HG02970 (cell line): ENCODE results near the gene SYT7.

ENCODE experiments used
- ATAC-seq: cut with Tn5 transposase; IDR thresholded peaks from one replicate; pipeline ENCODE4 v1.9.1; 2021; ENCODE audit warnings: mild to moderate bottlenecking, moderate library complexity, moderate number of reproducible peaks; ENCODE audit not compliant: unreplicated experiment, low FRiP score

SYT7 gene

GRCh38 chr11:61540528-61540927 is 40.3 kb downstream of the SYT7 start:
- no peak for ATAC-seq

GRCh38 chr11:61539831-61540357 is 41.0 kb downstream of the SYT7 start:
- ATAC-seq, result no peak

DNA sequence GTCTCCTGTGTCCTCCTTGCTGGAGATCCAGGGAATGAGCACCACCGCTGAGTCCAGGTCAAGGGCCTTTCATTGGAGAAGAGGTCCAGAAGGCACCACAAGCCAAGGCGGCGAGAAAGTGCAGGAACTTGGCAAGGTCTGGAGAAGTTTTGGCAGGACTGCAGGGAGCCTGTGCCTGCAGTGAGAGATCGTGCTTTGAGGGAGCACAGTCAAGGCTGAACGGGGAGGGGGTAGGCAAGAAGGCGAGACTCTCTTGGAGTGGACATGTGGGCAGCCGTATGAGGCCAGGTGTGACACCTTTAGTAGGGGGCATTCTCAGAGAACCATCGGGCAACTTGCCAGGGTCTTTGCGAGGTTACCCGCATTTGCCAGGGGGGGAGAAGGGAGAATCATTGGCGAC is 41.9 kb downstream of the SYT7 start:
- ATAC-seq, result no peak

- ATAC-seq, result no peak
Observed at GRCh38 chr11:61538636-61538961, 42.3 kb downstream of the SYT7 start.

DNA sequence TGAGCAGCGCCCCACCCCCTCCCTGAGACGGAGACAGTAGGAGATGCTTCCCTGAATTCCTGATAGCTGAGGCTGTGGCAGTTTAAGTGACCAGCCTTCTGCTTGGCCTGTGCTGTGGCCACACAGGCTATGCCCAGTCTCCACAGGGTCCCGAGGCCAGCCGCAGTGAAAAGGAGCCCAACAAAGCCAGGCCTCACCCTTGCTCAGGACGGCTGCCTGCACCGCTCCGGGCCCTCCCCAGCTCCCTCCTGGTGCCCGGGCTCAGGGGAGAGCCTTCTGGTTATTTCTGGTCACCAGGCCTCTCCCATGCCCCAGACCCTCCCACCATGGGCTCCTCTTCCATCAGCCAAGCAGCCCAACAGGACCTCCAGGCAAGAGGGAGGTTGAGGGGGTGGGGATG is 43.5 kb downstream of the SYT7 start:
- no peak for ATAC-seq

DNA sequence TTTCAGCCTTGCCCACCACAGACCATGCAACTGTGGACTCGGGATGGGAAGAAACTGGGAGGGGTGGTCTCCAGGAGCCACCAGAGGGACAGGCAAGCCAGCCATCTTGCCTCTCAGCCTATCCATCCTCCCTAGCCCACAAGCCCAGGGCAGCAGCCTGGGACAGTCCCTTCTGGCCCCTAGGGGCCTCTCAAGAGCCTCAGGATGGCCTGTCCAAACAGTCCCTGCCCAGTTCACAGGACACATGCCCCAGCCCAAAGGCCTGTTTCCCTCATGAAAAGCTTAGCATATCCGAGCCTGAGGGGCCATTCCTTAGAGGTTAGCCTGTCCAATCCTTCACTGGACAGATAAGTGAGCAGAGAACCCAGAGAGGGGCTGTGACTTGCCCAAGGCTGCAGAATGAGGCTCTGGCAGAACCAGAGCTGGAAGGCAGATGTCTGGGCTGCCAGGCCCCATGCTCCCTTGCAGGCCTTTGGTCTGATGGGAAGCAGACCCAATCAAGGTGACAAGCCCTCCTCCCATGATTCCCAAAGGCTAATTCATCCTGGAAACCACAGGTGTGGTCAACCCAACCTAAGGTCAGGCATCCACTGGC is 44.1 kb downstream of the SYT7 start:
- ATAC-seq, result no peak

GRCh38 chr11:61535998-61536675 is 44.7 kb downstream of the SYT7 start:
- no peak for ATAC-seq

DNA sequence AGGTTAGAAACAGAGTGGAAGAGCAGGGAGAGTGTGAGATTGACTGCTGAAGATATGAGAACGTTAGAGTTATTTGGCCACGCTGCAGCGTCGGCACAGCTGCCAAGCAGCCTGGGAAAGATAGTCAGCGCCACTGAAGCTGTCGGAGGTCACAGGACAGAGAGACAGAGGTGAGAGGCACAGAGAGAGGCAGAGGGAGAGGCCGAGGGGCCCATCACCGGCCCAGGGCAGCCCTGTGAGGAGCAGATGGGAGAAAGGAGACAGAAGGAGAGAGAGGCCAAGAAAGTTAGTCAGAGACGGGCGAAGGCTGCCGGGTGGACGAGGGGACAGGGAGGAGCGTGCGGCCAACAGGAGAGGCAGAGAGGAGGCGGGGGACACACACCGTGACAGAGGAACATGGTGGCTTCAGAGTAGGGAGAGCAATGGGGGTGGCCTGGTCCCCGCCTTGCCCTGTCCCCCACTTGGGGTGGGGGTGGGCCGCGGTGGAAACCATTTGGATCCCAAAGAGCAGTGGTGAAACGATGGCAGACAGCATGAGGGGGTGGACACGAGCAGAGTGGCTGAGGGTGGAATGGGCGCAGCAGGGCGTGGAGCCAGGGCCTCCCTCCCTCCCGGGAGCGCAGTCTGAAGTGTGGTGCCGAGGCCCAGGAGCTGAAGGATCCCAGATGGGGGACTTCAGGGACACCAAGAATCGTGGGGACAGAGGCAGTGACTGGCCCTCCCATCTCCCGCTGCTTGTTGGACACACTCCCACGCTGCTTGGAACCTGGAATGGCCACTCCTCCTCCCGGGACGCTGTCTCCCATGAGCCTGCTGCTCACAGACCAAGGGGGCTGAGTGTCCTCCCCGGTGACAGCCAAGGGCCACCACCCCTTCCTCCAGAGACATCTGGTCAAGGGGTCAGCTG is 45.7 kb downstream of the SYT7 start:
- ATAC-seq, result no peak

DNA sequence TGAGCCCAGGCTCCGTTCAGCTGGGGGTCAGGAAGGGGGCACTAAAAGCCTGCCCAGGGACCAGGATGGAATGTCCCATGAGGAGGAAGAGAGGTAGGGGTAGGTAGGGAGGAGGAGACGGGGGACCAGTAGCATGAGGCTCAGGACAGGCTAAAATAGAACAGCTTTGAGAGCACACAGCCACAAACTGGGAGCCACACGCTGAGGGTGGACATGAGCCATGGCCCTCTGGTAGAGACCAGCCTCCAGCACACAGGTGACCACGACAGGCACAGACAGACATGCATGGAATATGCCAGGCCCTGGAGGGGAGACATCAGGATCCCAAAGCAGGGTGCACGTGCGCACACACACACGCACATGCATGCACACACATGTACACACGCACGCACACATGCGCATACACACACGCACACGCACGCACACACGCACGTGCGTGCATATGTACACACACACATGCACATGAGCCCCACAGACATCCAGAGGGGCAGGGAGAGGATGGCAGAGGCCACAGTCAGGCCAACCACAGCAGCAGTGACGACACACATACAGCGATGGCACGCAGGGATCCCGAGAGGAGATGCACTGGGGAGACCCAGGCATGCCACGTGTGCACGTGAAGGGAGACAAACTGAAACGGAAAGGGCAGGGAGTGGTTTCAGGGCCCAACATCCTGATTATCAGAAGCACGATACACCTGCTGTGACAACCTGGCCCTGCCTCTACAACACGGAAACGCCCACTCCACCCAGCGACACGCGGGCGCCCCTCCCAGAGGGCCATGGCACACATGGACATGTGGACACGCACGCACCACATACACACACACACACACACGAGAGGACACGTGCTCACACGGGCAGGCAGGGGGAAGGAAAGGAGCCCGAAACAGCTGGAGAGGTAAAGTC is 46.6 kb downstream of the SYT7 start:
- no peak for ATAC-seq

DNA sequence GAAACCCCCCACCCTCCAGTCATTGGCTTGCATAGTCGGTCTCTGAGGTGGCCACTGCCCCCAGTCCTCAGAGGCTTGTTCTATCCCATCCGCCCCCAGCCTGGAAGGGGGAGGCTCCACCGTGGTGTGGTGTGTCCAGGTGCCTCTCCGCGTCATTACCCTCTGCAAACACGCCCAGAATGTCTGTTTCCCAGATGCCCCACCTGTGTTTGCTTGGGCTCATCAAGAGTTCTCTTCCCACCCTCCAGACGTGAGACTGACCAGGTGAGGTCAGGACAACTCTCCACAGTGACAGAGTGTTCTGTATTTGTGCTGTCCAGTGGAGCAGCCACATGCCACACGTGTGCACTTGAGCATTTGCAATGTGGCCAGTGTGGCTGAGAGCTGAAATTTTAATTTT is 47.5 kb downstream of the SYT7 start:
- no peak for ATAC-seq

GRCh38 chr11:61533039-61533375 is 47.9 kb downstream of the SYT7 start:
- no peak for ATAC-seq

DNA sequence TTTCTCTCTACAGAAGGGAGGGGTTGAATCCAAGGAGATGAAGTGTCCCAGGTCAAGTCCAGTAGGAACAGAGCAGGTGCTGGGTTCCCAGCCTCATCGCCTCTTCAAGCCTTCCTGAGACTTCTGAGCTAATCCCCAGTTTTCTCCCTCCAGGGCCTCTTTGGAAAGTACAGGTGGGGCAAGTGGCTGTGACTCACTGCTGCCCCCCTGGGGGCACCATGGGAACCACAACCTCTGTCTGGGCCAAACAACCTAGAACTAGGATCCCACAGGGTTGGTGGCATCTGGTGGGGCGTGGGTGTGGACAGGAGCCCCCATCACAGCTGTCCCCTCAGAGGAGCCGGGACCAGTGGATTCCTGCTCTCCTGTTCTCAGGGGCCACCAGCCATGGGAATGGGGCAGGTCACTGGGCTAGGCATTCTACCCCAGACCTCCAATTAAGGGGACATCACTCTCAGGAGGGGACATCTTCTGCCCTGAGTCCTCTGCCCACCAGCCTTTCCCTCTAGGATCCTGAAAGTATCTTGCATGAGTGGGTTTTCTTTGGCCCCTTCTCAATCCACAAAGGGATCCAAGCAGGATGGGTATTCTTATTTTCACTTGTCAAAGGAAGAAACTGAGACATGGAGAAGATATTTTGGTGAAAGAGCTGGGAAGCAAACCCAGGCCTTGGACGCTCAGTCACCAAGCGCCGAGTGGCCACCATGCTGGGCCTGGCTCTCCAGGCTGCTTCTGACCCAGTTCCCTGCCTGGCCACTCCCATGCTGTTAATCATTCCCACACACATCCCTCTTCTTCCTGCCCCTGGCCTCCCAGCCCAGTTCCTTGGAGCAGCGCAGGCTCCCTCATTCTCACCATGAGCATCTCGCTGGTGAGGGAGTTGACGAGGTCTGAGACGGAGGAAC is 48.5 kb downstream of the SYT7 start:
- ATAC-seq, result no peak

- no peak for ATAC-seq
Observed at GRCh38 chr11:61531044-61531443, 49.8 kb downstream of the SYT7 start.

DNA sequence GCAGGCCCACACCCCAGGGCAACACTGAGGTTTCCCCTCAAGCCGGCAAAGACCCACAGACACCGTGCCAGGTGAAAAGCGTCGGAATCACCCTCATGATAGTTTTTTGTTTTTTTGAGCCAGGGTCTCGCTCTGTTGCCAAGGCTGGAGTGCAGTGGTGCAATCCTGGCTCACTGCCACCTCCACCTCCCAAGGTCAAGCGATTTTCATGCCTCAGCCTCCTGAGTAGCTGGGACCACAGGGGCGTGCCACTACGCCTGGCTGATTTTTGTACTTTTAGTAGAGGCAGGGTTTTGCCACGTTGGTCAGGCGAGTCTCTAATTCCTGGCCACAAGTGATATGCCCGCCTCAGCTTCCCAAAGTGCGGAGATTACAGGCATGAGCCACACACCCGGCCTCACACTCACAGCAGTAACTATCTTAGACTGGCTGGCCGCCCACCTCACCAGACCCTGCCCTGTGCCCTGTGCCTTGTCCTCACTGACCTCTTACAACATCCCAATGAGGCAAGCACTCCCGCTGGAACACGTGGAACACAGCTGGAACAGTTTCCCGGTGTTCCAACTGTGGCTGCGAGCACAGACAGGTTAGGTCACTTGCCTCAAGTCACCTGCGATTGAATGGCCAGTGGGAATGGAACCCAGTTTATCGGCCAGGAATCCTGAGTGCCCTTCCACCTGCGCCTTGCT is 51.2 kb downstream of the SYT7 start:
- no peak for ATAC-seq

GRCh38 chr11:61528114-61528513 is 52.8 kb downstream of the SYT7 start:
- ATAC-seq, result no peak

DNA sequence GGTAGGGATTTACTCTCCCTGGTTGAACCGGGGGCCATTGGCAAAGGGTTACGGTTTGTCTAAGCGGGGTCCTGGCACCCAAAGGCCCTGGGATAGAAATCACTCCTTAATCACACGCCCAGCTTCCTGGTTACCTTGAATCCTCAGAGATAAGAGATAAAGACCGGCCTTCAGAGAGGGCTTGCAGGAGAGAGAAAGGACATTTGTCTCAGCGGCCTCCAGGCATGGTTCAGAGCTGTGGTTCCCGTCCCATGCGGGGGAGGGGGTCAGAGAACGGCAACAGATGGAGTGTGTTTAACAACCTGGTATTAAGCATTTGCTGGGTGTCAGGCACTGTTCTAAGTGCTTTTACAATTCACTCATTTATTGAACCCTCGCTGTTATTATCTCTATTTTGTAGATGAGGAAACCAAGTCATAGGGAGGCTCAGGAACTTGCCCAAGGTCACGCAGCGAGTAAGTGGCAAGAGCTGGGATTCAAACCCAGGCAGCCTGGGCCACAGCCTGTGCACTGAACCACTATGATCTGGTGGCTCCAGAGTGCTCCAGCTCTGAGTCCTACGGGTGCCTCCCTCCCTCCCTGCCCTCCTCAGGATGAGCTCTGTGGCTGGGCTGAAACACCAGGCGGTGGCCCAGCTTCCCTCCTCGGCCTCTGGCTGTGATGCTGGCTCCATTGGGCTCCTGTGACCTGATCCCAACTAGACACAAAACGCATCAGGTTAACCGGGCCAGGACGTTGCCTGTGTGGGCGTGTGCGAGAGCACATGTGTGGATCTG is 53.7 kb downstream of the SYT7 start:
- ATAC-seq, result no peak

DNA sequence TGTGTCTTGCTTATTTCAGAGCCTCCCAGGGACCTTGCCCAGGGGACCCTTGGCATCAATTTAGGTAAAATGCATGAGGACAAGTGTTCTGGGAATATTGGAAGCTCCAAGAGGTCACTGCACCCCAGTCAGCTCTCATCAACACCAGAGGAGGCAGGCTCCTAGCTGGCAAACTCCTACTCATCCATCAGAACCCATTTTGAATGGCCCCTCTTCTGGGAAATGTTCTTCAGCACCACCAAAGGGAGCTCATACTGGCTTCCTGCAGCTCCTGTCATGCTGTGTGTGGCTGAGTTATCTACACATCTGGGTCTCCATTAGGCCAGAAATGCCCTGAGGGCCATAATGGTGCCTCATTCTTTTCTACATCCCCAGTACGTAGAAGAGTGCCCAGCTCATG is 54.6 kb downstream of the SYT7 start:
- ATAC-seq, result no peak

DNA sequence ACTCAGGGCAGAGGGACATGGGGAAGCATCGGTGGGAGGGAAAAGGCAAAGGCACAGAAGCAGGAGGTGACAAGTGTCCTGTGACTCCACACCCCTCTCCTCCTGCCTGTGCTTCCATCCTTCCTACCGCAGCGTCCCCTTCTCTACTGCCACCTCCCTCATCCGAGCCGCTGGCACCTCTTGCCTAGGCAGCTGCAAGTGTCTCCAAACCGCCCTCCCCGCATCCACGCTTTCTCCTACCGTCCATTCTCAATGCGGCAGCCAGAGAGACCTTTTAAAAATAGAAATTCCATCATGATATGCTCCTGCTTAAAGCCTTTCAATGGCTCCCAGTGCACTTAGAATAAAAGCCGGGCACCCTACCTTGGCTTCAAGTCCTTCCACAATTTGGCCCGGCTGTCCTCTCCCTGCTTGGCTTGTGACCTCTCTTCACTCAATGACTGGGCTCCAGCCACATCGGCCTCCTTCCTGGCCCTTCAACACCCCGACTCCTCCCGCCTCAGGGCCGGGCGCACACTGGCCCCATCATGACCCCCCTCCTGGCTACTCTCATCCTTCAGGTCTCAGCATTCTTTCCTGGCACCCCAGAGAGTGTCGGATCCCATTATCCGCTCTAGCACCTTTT is 55.8 kb downstream of the SYT7 start:
- ATAC-seq, result no peak
